HepG2 (cell line): ENCODE results near the gene CTDSP1. TPM values are rescaled to one million over a fixed set of nuclear protein-coding genes. Genes with fewer than 3 reads are reported as not detected.

Experiments used
- ARHGAP35 ChIP-seq: sonication (generic); formaldehyde crosslinking; IDR thresholded peaks from 2 replicates; pipeline ENCODE4 v1.9.0; 2022; ENCODE audit warnings: mild to moderate bottlenecking, inconsistent platforms, moderate library complexity, missing genetic modification reagents, borderline replicate concordance
- ATAD3A ChIP-seq: sonication (generic); formaldehyde crosslinking; IDR thresholded peaks from 2 replicates; pipeline ENCODE4 v1.4.0; 2020; ENCODE audit warnings: missing genetic modification reagents
- CCDC6 ChIP-seq: sonication (generic); formaldehyde crosslinking; IDR thresholded peaks from 2 replicates; pipeline ENCODE4 v1.8.1; 2022; ENCODE audit warnings: mild to moderate bottlenecking, missing genetic modification reagents, moderate library complexity
- DR1 ChIP-seq: sonication (generic); formaldehyde crosslinking; IDR thresholded peaks from 2 replicates; pipeline ENCODE4 v1.8.0; 2021; ENCODE audit warnings: mild to moderate bottlenecking, missing genetic modification reagents, inconsistent platforms
- HOXA3 ChIP-seq: sonication (generic); formaldehyde crosslinking; IDR thresholded peaks from 2 replicates; pipeline ENCODE4 v1.5.0; 2020; ENCODE audit warnings: missing genetic modification reagents
- MYNN ChIP-seq: sonication (generic); formaldehyde crosslinking; IDR thresholded peaks from 2 replicates; pipeline ENCODE4 v1.4.0; 2020; ENCODE audit warnings: mild to moderate bottlenecking, low read depth, missing genetic modification reagents
- RXRA ChIP-seq: sonication (generic); formaldehyde crosslinking; IDR thresholded peaks from 2 replicates; pipeline ENCODE4 v1.5.1; 2020; ENCODE audit warnings: missing genetic modification reagents
- TOPORS ChIP-seq: sonication (generic); formaldehyde crosslinking; IDR thresholded peaks from 2 replicates; pipeline ENCODE4 v1.8.0; 2023; ENCODE audit warnings: mild to moderate bottlenecking, missing genetic modification reagents
- WIZ ChIP-seq: sonication (generic); formaldehyde crosslinking; IDR thresholded peaks from 2 replicates; pipeline ENCODE4 v1.5.1; 2020; ENCODE audit warnings: mild to moderate bottlenecking, missing genetic modification reagents
- YEATS4 ChIP-seq: sonication (generic); formaldehyde crosslinking; IDR thresholded peaks from 2 replicates; pipeline ENCODE4 v1.4.0; 2020; ENCODE audit warnings: missing genetic modification reagents, borderline replicate concordance
- ZFP82 ChIP-seq: sonication (generic); formaldehyde crosslinking; IDR thresholded peaks from 2 replicates; pipeline ENCODE4 v1.5.1; 2020; ENCODE audit warnings: mild to moderate bottlenecking, missing genetic modification reagents, borderline replicate concordance
- ZNF121 ChIP-seq: sonication (generic); formaldehyde crosslinking; IDR thresholded peaks from 2 replicates; pipeline ENCODE4 v1.5.0; 2020; ENCODE audit warnings: mild to moderate bottlenecking, missing genetic modification reagents
- ZNF180 ChIP-seq: sonication (generic); formaldehyde crosslinking; IDR thresholded peaks from 2 replicates; pipeline ENCODE4 v1.4.0; 2020; ENCODE audit warnings: low read depth, missing genetic modification reagents, borderline replicate concordance
- ZNF232 ChIP-seq: sonication (generic); formaldehyde crosslinking; IDR thresholded peaks from 2 replicates; pipeline ENCODE4 v1.4.0; 2020; ENCODE audit warnings: missing genetic modification reagents, borderline replicate concordance
- ZNF331 ChIP-seq: sonication (generic); formaldehyde crosslinking; IDR thresholded peaks from 2 replicates; pipeline ENCODE4 v1.4.0; 2020; ENCODE audit warnings: missing genetic modification reagents
- ZNF552 ChIP-seq: sonication (generic); formaldehyde crosslinking; IDR thresholded peaks from 2 replicates; pipeline ENCODE4 v1.9.0; 2022; ENCODE audit warnings: missing genetic modification reagents, mild to moderate bottlenecking, borderline replicate concordance
- ZNF652 ChIP-seq: IDR thresholded peaks from 2 replicates; pipeline ENCODE4 v1.6.1; 2016; ENCODE audit warnings: low read depth, borderline replicate concordance
- ZNF713 ChIP-seq: sonication (generic); formaldehyde crosslinking; IDR thresholded peaks from 2 replicates; pipeline ENCODE4 v1.4.0; 2020; ENCODE audit warnings: mild to moderate bottlenecking, missing genetic modification reagents
- ZNF776 ChIP-seq: sonication (generic); formaldehyde crosslinking; IDR thresholded peaks from 2 replicates; pipeline ENCODE4 v1.4.0; 2020; ENCODE audit warnings: mild to moderate bottlenecking, missing genetic modification reagents
- polyA plus RNA-seq, 8 experiments: library from polyadenylated mRNA; depleted of rRNA in 3 of 8; stranded (reverse) in 7 of 8; unstranded in 1 of 8; fragments of >200 nt; fragmentation: Illumina TruSeq in 4 of 8; extraction: Trizol in 4 of 8; gene quantifications; 2 replicates each; pipeline versions ENCODE4 v1.2.1 to v1.2.3, GENCODE V29; 2011 to 2016; ENCODE audit warnings: low read depth in 4 of 8, missing spikeins in 1 of 8, mixed read lengths in 1 of 8; ENCODE audit not compliant: insufficient read depth in 1 of 8
- total RNA-seq, 5 experiments: library from RNA; depleted of rRNA; stranded (reverse); fragments of >200 nt; fragmentation: Illumina TruSeq; extraction: Trizol; gene quantifications; 2 replicates each; pipeline ENCODE4 v1.2.3, GENCODE V29; 2016; ENCODE audit warnings: low read depth in 1 of 5
- TF ChIP-seq, protein P1 (sequence below): sonication (generic); formaldehyde crosslinking; IDR thresholded peaks from 2 replicates; pipeline ENCODE4 v1.5.1; 2020; ENCODE audit warnings: missing genetic modification reagents, mild to moderate bottlenecking, borderline replicate concordance
- TF ChIP-seq, protein P2 (sequence below): sonication (generic); formaldehyde crosslinking; IDR thresholded peaks from 2 replicates; pipeline ENCODE4 v1.8.1; 2022; ENCODE audit warnings: low read depth, mild to moderate bottlenecking, missing genetic modification reagents
- TF ChIP-seq, protein P3 (sequence below): sonication (generic); formaldehyde crosslinking; IDR thresholded peaks from 2 replicates; pipeline ENCODE4 v1.4.0; 2020; ENCODE audit warnings: mild to moderate bottlenecking, missing genetic modification reagents, borderline replicate concordance
- TF ChIP-seq, protein P4 (sequence below): sonication (generic); formaldehyde crosslinking; IDR thresholded peaks from 2 replicates; pipeline ENCODE4 v1.8.1; 2023; ENCODE audit warnings: missing genetic modification reagents, inconsistent platforms, borderline replicate concordance

The CTDSP1 gene
- total and polyA plus RNA-seq, 2 of the 13 experiments (the other 11 are each of a cell fraction or from before 2014, with no cell fraction given): 91.0 to 268 TPM

DNA sequence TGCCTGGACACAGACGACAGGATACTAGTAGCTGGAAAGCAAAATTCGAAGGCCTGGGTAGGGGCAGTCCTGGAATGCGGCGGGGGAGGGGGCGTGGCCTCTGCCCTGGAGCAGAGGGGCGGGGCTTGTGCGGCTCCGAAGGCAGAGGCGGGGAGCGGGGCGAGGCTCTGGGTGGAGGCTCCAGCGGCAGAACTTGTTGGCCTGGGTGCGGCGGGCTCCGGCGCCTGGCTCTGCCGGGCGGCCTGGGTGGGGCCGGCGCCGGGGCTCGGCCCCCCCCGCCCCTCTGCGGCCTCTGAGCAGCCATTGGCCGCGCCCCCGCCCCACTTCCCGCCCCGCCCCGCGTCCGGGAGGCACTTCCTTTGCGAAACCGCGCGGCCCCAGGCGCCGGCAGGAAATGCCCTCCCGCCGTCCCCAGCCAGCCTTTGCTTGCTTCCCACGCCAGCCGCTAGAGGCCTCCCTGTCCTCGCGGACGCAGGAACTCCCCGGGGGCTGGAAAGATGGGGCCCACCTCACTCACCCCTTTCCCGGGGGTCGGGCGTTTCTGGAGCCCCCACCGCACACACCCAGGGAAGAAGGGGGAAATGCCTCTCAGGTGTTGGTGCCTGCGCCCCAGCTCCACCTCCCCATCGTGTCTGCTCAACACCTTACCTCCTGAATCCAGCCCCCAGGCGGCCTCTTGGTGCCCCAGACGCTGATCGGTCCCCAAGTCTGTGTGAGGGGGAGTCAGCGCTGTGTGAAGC is 6.7 kb downstream of the CTDSP1 start (continued):
- TF ChIP-seq, protein P1, sequence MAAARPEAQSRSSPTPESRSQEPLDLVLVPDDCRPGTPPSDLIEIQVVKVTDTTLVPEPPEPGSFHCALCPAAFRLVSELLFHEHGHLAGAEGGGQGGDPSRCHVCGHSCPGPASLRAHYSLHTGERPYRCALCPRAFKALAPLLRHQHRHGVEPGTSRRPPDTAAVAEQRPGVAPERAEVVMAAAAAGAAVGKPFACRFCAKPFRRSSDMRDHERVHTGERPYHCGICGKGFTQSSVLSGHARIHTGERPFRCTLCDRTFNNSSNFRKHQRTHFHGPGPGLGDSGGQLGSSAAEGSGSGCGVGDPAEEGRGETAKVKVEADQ (CRISPR knock-in tag): no peak; the same call in 1 of the 2 replicates
- TF ChIP-seq YEATS4 (CRISPR knock-in tag) (peak; percentile 70; the same call in 1 of the 2 replicates), ZNF713 (CRISPR knock-in tag) (no peak; the same call in 1 of the 2 replicates), DR1 (CRISPR knock-in tag) (peak; percentile 30; the same call in 1 of the 2 replicates), RXRA (CRISPR knock-in tag) (peak; percentile 84), ZNF552 (CRISPR knock-in tag) (no peak), ARHGAP35 (peak; percentile 42; the same call in 1 of the 2 replicates), ZNF121 (peak; percentile 39; the same call in 1 of the 2 replicates), ZNF331 (peak; percentile 39; the same call in 1 of the 2 replicates), WIZ (CRISPR knock-in tag) (no peak), CCDC6 (CRISPR knock-in tag) (peak; percentile 26), MYNN (CRISPR knock-in tag) (no peak), ZFP82 (CRISPR knock-in tag) (peak; percentile 79; the same call in 1 of the 2 replicates), TOPORS (CRISPR knock-in tag) (peak; percentile 78), ZNF232 (CRISPR knock-in tag) (no peak), HOXA3 (CRISPR knock-in tag) (peak; percentile 80; the same call in 1 of the 2 replicates), ZNF180 (CRISPR knock-in tag) (no peak), ZNF776 (CRISPR knock-in tag) (peak; percentile 78), ZNF652 (CRISPR knock-in tag) (no peak; the same call in 1 of the 2 replicates), ATAD3A (no peak)
- TF ChIP-seq, protein P2, sequence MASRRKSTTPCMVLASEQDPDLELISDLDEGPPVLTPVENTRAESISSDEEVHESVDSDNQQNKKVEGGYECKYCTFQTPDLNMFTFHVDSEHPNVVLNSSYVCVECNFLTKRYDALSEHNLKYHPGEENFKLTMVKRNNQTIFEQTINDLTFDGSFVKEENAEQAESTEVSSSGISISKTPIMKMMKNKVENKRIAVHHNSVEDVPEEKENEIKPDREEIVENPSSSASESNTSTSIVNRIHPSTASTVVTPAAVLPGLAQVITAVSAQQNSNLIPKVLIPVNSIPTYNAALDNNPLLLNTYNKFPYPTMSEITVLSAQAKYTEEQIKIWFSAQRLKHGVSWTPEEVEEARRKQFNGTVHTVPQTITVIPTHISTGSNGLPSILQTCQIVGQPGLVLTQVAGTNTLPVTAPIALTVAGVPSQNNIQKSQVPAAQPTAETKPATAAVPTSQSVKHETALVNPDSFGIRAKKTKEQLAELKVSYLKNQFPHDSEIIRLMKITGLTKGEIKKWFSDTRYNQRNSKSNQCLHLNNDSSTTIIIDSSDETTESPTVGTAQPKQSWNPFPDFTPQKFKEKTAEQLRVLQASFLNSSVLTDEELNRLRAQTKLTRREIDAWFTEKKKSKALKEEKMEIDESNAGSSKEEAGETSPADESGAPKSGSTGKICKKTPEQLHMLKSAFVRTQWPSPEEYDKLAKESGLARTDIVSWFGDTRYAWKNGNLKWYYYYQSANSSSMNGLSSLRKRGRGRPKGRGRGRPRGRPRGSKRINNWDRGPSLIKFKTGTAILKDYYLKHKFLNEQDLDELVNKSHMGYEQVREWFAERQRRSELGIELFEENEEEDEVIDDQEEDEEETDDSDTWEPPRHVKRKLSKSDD (CRISPR knock-in tag): 0 out of 2 replicates have a peak, but pooled peaks have one; percentile 47
- TF ChIP-seq, protein P3, sequence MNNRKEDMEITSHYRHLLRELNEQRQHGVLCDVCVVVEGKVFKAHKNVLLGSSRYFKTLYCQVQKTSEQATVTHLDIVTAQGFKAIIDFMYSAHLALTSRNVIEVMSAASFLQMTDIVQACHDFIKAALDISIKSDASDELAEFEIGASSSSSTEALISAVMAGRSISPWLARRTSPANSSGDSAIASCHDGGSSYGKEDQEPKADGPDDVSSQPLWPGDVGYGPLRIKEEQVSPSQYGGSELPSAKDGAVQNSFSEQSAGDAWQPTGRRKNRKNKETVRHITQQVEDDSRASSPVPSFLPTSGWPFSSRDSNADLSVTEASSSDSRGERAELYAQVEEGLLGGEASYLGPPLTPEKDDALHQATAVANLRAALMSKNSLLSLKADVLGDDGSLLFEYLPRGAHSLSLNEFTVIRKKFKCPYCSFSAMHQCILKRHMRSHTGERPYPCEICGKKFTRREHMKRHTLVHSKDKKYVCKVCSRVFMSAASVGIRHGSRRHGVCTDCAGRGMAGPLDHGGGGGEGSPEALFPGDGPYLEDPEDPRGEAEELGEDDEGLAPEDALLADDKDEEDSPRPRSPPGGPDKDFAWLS: peak; percentile 34; the same call in 1 of the 2 replicates
- TF ChIP-seq, protein P4, sequence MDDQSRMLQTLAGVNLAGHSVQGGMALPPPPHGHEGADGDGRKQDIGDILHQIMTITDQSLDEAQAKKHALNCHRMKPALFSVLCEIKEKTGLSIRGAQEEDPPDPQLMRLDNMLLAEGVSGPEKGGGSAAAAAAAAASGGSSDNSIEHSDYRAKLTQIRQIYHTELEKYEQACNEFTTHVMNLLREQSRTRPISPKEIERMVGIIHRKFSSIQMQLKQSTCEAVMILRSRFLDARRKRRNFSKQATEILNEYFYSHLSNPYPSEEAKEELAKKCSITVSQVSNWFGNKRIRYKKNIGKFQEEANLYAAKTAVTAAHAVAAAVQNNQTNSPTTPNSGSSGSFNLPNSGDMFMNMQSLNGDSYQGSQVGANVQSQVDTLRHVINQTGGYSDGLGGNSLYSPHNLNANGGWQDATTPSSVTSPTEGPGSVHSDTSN (CRISPR knock-in tag): no peak
